Chondrocyte (in vitro differentiated cells): Measurements from ENCODE around the gene MED12. TPM values are rescaled to one million over a fixed set of nuclear protein-coding genes. Genes with fewer than 3 reads are reported as not detected.

Experiments used
- DNase-seq: peaks from one replicate; pipeline ENCODE4 v3.0.0; 2021; ENCODE audit warnings: mixed read lengths, low spot score
- H3K27ac Mint-ChIP-seq: one replicate; pipeline ENCODE4 v1.8.0; 2021; ENCODE audit warnings: mild to moderate bottlenecking, moderate library complexity, mixed read lengths; ENCODE audit not compliant: unreplicated experiment
- H3K27me3 Mint-ChIP-seq: 2 replicates; pipeline ENCODE4 v1.8.0; 2021; ENCODE audit warnings: low read depth, mixed read lengths
- H3K36me3 Mint-ChIP-seq: 2 replicates; pipeline ENCODE4 v1.8.0; 2021; ENCODE audit warnings: low read depth, mixed read lengths
- H3K4me1 Mint-ChIP-seq: 2 replicates; pipeline ENCODE4 v1.8.0; 2021; ENCODE audit warnings: low read depth, mild to moderate bottlenecking, mixed read lengths
- H3K4me3 Mint-ChIP-seq: one replicate; pipeline ENCODE4 v1.8.0; 2021; ENCODE audit warnings: mild to moderate bottlenecking, moderate library complexity, mixed read lengths; ENCODE audit not compliant: unreplicated experiment
- H3K9me3 Mint-ChIP-seq: 2 replicates; pipeline ENCODE4 v1.8.0; 2021; ENCODE audit warnings: low read depth, mixed read lengths
- total RNA-seq: library from RNA; stranded (reverse); gene quantifications from 3 replicates; pipeline ENCODE4 v1.2.1, GENCODE V29; 2021
- TF ChIP-seq, protein P1 (sequence below): fragments of 200-600 bp; sonication (generic); IDR thresholded peaks from 2 replicates; pipeline ENCODE4 v1.5.0; 2021; ENCODE audit warnings: antibody characterized with exemption, mild to moderate bottlenecking, moderate library complexity

MED12 gene
- total RNA-seq, 1 donor from 2014 or later: 33.4 TPM

DNA sequence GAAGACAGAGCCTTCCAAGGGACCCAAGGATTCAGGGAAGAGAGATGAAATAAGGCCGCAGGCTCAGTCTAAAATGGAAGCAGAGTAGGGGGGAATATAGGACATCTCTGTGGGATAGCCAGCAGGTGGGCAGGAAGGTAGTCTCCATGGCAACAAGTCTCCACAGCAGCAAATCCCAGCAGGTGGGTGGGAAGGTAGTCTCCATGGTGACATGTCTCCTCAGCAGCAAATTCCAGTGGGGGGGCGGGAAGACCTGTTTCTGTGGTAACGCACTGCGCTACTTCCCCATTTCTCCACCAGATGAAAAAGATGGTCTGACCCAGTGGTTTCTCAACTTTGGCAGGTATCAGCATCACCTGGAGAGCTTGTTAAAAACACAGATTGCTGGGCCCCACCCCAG is 44.6 kb downstream of the MED12 start:
- H3K9me3 Mint-ChIP-seq: peaks cover 6% of the 10 kb centered on the region
- DNase-seq: no peak
- H3K36me3 Mint-ChIP-seq: no peaks in the 10 kb centered on the region
- H3K4me1 Mint-ChIP-seq: no peaks in the 10 kb centered on the region
- no peaks in the 10 kb centered on the region for H3K27me3 Mint-ChIP-seq
- TF ChIP-seq, protein P1, sequence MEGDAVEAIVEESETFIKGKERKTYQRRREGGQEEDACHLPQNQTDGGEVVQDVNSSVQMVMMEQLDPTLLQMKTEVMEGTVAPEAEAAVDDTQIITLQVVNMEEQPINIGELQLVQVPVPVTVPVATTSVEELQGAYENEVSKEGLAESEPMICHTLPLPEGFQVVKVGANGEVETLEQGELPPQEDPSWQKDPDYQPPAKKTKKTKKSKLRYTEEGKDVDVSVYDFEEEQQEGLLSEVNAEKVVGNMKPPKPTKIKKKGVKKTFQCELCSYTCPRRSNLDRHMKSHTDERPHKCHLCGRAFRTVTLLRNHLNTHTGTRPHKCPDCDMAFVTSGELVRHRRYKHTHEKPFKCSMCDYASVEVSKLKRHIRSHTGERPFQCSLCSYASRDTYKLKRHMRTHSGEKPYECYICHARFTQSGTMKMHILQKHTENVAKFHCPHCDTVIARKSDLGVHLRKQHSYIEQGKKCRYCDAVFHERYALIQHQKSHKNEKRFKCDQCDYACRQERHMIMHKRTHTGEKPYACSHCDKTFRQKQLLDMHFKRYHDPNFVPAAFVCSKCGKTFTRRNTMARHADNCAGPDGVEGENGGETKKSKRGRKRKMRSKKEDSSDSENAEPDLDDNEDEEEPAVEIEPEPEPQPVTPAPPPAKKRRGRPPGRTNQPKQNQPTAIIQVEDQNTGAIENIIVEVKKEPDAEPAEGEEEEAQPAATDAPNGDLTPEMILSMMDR: no peak
- no peak overlapping the region for H3K4me3 Mint-ChIP-seq
- H3K27ac Mint-ChIP-seq: no peak overlapping the region

GRCh38 chrX:71164071-71164470 is 45.7 kb downstream of the MED12 start:
- peaks cover 6% of the 10 kb centered on the region for H3K9me3 Mint-ChIP-seq
- no peak overlapping the region for H3K27ac Mint-ChIP-seq
- H3K36me3 Mint-ChIP-seq: no peaks in the 10 kb centered on the region
- TF ChIP-seq, protein P1: no peak
- H3K27me3 Mint-ChIP-seq: no peaks in the 10 kb centered on the region
- DNase-seq: no peak
- H3K4me3 Mint-ChIP-seq: no peak overlapping the region
- no peaks in the 10 kb centered on the region for H3K4me1 Mint-ChIP-seq

DNA sequence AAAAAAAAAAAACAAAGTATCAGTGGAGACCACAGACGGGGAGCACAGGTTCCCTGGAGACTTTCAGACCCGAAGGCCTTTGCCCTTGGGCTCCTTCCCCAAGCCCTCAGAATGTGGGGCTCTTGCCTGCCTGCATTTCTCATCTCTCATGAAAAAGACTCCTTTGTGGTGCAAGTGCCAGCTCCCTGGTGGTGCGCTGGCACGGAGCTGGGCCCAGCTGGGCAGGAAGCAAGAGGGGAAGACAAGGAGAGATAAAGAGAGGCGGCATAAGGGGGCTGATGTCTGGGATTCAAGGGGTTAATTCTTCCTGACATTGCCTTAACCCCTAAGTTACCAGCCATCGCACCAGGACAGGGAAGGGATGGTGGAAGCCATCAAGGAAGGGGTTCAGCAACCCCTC is 48.1 kb downstream of the MED12 start:
- H3K4me1 Mint-ChIP-seq: no peaks in the 10 kb centered on the region
- H3K27me3 Mint-ChIP-seq: no peaks in the 10 kb centered on the region
- H3K9me3 Mint-ChIP-seq: peaks cover 6% of the 10 kb centered on the region
- H3K27ac Mint-ChIP-seq: no peak overlapping the region
- DNase-seq: no peak
- TF ChIP-seq, protein P1: no peak
- H3K36me3 Mint-ChIP-seq: no peaks in the 10 kb centered on the region
- no peak overlapping the region for H3K4me3 Mint-ChIP-seq

- no peaks in the 10 kb centered on the region for H3K4me1 Mint-ChIP-seq
- no peak overlapping the region for H3K4me3 Mint-ChIP-seq
- H3K27ac Mint-ChIP-seq: no peak overlapping the region
- DNase-seq: no peak
- TF ChIP-seq, protein P1: no peak
- H3K36me3 Mint-ChIP-seq: no peaks in the 10 kb centered on the region
- H3K9me3 Mint-ChIP-seq: peaks cover 6% of the 10 kb centered on the region
- H3K27me3 Mint-ChIP-seq: no peaks in the 10 kb centered on the region
These were observed 48.8 kb downstream of the MED12 start for GRCh38 chrX:71167031-71167781.

DNA sequence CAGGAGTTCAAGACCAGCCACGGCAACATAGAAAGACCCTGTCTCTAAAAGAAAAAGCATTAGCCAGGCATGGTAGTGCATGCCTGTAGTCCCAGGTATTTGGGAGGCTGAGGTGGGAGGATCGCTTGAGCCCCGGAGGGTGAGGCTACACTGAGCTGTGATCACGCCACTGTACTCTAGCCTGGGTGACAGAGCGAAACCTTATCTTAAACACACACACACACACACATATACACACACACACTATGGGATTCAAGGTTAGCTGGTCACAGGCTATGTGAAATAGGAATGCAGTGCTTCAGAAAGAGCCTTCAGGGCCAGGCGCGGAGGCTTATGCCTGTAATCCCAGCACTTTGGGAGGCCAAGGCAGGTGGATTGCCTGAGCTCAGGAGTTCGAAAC is 49.7 kb downstream of the MED12 start:
- Mint-ChIP-seq H3K27me3 (no peaks in the 10 kb centered on the region), H3K27ac (no peak overlapping the region), H3K9me3 (peaks cover 10% of the 10 kb centered on the region), H3K4me1 (no peaks in the 10 kb centered on the region), H3K36me3 (no peaks in the 10 kb centered on the region), H3K4me3 (no peak overlapping the region)
- TF ChIP-seq, protein P1: no peak
- DNase-seq: no peak
